IMR-90 (cell line): Measurements from ENCODE around the gene TAF8.

Source experiments
- MXI1 ChIP-seq: IDR thresholded peaks from 2 replicates; pipeline ENCODE4 v1.6.1; 2012; ENCODE audit warnings: low read depth, mild to moderate bottlenecking, low read length, moderate library complexity, borderline replicate concordance
- POLR2A ChIP-seq: IDR thresholded peaks from 2 replicates; pipeline ENCODE4 v1.6.1; 2012; ENCODE audit warnings: mild to moderate bottlenecking, low read depth, low read length
- RAD21 ChIP-seq: IDR thresholded peaks from 2 replicates; pipeline ENCODE4 v1.6.1; 2012; ENCODE audit warnings: low read length, improper control_type of control experiment
- RFX5 ChIP-seq: IDR thresholded peaks from 2 replicates; pipeline ENCODE4 v1.8.0; 2012; ENCODE audit warnings: low read depth, mild to moderate bottlenecking, low read length, moderate library complexity
- SMC3 ChIP-seq: fragments of 150-350 bp; IDR thresholded peaks from 2 replicates; pipeline ENCODE4 v1.6.1; 2016; ENCODE audit warnings: low read depth, mild to moderate bottlenecking, antibody characterized with exemption, low read length, moderate library complexity
- TF ChIP-seq, protein P1 (sequence below): fragments of 150-350 bp; IDR thresholded peaks from 2 replicates; pipeline ENCODE4 v1.6.1; 2017; ENCODE audit warnings: mild to moderate bottlenecking, antibody characterized with exemption, low read length, low read depth
- TF ChIP-seq, protein P2 (sequence below): conservative IDR thresholded peaks from 2 replicates; pipeline ENCODE4 v1.5.1; 2012; ENCODE audit warnings: mild to moderate bottlenecking, low read depth, low read length, improper control_type of control experiment

DNA sequence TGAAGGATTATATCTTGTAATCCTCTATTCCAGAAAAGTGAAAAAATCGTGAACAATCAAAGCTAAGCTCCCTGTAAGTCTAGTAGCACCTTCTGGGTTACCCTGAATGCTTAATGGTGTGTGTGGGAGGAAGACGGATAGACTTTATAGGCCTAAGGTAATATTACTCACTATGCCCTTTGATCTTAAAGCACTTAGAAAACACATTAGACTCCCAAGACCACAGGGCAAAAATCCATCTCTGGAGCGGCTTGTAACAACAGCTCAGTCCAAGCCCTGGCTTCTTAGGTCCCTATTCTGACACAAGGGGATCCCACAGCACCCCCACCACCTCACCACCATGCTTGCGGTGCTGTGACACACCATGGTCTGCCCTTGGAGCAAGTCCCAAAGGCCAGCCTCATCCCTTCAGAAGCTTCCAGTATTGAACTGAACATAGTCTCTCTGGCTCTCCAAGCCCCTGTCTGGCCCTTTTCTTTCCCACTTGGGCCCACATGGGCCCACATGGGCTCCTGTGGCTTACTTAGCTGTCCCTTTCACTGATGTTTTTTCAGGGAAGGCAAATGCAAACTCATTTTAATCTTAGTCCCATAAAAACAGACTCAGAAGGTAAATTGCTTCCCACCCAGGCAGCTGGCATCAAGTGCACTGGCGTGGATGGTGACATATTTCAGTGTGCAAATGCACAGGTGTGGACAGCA is 63.8 kb downstream of the TAF8 start:
- TF ChIP-seq, protein P1, sequence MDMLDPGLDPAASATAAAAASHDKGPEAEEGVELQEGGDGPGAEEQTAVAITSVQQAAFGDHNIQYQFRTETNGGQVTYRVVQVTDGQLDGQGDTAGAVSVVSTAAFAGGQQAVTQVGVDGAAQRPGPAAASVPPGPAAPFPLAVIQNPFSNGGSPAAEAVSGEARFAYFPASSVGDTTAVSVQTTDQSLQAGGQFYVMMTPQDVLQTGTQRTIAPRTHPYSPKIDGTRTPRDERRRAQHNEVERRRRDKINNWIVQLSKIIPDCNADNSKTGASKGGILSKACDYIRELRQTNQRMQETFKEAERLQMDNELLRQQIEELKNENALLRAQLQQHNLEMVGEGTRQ, result no peak
- no peak for TF ChIP-seq POLR2A
- no peak for TF ChIP-seq RAD21
- TF ChIP-seq, protein P2, sequence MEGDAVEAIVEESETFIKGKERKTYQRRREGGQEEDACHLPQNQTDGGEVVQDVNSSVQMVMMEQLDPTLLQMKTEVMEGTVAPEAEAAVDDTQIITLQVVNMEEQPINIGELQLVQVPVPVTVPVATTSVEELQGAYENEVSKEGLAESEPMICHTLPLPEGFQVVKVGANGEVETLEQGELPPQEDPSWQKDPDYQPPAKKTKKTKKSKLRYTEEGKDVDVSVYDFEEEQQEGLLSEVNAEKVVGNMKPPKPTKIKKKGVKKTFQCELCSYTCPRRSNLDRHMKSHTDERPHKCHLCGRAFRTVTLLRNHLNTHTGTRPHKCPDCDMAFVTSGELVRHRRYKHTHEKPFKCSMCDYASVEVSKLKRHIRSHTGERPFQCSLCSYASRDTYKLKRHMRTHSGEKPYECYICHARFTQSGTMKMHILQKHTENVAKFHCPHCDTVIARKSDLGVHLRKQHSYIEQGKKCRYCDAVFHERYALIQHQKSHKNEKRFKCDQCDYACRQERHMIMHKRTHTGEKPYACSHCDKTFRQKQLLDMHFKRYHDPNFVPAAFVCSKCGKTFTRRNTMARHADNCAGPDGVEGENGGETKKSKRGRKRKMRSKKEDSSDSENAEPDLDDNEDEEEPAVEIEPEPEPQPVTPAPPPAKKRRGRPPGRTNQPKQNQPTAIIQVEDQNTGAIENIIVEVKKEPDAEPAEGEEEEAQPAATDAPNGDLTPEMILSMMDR, result no peak
- TF ChIP-seq MXI1, result no peak
- no peak for TF ChIP-seq RFX5
- TF ChIP-seq SMC3, result no peak
